WERI-Rb-1 (cell line): ENCODE measurements around the gene MACROD1.

Source experiments
- DNase-seq: peaks from one replicate; pipeline ENCODE4 v3.0.0-alpha.2; 2020
- H3K27ac ChIP-seq: fragments of 250-450 bp; sonication (Bioruptor Pico); 2 replicates; pipeline ENCODE4 v1.5.1; 2020; ENCODE audit warnings: mild to moderate bottlenecking, moderate library complexity
- H3K27me3 ChIP-seq: fragments of 250-450 bp; sonication (Bioruptor Pico); 2 replicates; pipeline ENCODE4 v1.5.1; 2021; ENCODE audit warnings: mild to moderate bottlenecking, low read depth, moderate library complexity; ENCODE audit not compliant: insufficient read depth, severe bottlenecking
- H3K36me3 ChIP-seq: fragments of 250-450 bp; sonication (Bioruptor Pico); 2 replicates; pipeline ENCODE4 v1.5.1; 2020; ENCODE audit warnings: mild to moderate bottlenecking, moderate library complexity
- H3K4me3 ChIP-seq: 2 replicates; pipeline ENCODE4 v1.5.1; 2011; ENCODE audit warnings: low read depth, mild to moderate bottlenecking, control low read depth, low read length
- H3K9me3 ChIP-seq: fragments of 250-450 bp; sonication (Bioruptor Pico); 2 replicates; pipeline ENCODE4 v1.5.1; 2021; ENCODE audit warnings: mild to moderate bottlenecking, moderate library complexity; ENCODE audit not compliant: severe bottlenecking
- TF ChIP-seq, protein P1 (sequence below): IDR thresholded peaks from 2 replicates; pipeline ENCODE4 v1.5.1; 2011; ENCODE audit warnings: low read depth, mild to moderate bottlenecking, control low read depth, inconsistent platforms, low read length

Gene MACROD1

GRCh38 chr11:64068705-64069400, 97.1 kb downstream of the MACROD1 start:
- TF ChIP-seq, protein P1, sequence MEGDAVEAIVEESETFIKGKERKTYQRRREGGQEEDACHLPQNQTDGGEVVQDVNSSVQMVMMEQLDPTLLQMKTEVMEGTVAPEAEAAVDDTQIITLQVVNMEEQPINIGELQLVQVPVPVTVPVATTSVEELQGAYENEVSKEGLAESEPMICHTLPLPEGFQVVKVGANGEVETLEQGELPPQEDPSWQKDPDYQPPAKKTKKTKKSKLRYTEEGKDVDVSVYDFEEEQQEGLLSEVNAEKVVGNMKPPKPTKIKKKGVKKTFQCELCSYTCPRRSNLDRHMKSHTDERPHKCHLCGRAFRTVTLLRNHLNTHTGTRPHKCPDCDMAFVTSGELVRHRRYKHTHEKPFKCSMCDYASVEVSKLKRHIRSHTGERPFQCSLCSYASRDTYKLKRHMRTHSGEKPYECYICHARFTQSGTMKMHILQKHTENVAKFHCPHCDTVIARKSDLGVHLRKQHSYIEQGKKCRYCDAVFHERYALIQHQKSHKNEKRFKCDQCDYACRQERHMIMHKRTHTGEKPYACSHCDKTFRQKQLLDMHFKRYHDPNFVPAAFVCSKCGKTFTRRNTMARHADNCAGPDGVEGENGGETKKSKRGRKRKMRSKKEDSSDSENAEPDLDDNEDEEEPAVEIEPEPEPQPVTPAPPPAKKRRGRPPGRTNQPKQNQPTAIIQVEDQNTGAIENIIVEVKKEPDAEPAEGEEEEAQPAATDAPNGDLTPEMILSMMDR = no peak
- Histone ChIP-seq H3K36me3 (no peaks in the 10 kb centered on the region; the same call in 1 of the 2 replicates), H3K27me3 (no peaks in the 10 kb centered on the region), H3K9me3 (no peaks in the 10 kb centered on the region), H3K27ac (peak overlapping the region; percentile 75), H3K4me3 (no peak overlapping the region)
- DNase-seq = no peak

DNA sequence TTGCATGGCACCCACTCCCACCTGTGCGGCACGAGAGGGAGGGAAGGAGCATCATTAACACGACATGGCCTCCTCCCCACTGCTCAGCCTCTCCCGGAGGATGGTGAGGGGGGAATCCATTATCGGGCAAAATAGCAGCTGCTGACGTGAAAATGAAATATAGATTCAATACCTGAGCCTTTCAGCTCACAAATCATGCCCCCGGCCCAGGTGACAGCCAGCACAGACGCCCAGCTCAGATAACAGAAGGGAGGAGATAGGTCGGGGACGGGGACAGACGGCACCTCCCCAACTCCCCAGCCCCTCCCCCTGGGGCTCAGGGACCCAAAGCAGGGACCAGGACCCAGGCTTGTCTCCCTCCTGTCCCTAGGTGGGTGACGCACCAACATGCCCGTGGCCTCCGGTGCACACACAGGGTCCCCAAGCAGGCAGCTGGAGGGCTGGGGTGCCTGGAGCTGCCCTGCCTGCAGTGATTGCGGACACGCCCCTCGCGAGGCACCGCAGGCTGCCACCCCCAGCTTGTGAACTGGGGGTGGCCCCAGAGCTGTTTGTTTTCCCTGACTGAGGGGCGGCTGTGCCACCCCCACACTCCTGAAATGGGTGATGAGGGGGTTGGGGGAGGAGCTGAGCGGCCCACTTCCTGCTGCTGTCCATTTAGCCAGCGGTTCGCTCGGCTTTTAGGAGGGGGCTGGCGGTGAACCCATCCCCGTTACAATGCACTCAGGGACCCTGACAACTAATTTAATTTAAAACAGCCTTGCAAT, 98.5 kb downstream of the MACROD1 start:
- Histone ChIP-seq H3K36me3 (no peaks in the 10 kb centered on the region; the same call in 1 of the 2 replicates), H3K27me3 (no peaks in the 10 kb centered on the region), H3K4me3 (no peak overlapping the region), H3K27ac (peak overlapping the region; percentile 68), H3K9me3 (no peaks in the 10 kb centered on the region)
- peak; percentile 45 for DNase-seq
- TF ChIP-seq, protein P1 = no peak

DNA sequence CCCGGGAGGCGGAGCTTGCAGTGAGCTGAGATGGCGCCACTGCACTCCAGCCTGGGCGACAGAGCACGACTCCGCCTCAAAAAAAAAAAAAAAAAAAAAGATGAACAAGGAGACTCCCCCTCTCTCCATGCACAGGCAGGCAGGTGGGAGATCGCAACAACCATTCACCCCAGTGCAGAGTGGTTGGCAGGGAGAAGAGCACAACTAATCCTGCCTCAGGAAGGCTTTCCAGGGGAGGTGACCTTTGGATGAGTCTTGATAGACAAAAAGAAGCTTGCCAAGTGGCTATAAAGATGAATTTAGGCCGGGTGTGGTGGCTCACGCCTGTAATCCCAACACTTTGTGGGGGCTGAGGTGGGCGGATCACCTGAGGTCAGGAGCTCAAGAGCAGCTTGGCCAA, 100.2 kb downstream of the MACROD1 start:
- H3K36me3 ChIP-seq = no peaks in the 10 kb centered on the region; the same call in 1 of the 2 replicates
- TF ChIP-seq, protein P1 = no peak
- no peak overlapping the region for H3K4me3 ChIP-seq
- peak overlapping the region; percentile 68; the same call in 1 of the 2 replicates for H3K27ac ChIP-seq
- DNase-seq = no peak
- H3K27me3 ChIP-seq = no peaks in the 10 kb centered on the region
- no peaks in the 10 kb centered on the region for H3K9me3 ChIP-seq

DNA sequence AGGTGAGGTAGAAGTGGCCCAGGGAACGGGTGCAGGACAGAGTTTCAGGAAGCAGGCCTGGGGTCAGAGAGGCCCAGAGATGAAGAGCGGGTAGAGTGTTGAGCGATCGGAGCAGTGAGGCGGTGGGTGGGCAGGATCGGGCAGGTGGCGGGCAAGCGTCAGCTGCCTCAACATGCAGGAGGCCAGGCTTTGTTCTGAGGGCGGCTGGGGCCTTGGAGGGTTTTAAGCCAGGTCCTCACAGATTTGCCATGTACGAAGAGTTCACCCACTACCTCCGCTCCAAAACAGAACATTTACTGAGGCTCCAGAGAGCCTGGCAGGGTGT, 100.8 kb downstream of the MACROD1 start:
- TF ChIP-seq, protein P1 = no peak
- Histone ChIP-seq H3K36me3 (no peaks in the 10 kb centered on the region; the same call in 1 of the 2 replicates), H3K27ac (peak overlapping the region; percentile 43), H3K4me3 (no peak overlapping the region), H3K27me3 (no peaks in the 10 kb centered on the region), H3K9me3 (no peaks in the 10 kb centered on the region)
- no peak for DNase-seq

- H3K27ac ChIP-seq = peak overlapping the region; percentile 43
- TF ChIP-seq, protein P1 = no peak
- no peak overlapping the region for H3K4me3 ChIP-seq
- no peaks in the 10 kb centered on the region for H3K27me3 ChIP-seq
- no peaks in the 10 kb centered on the region for H3K9me3 ChIP-seq
- no peaks in the 10 kb centered on the region; the same call in 1 of the 2 replicates for H3K36me3 ChIP-seq
- no peak for DNase-seq
These were observed 101.4 kb downstream of the MACROD1 start for GRCh38 chr11:64064374-64065140.
